HepG2 (cell line): ENCODE results near the gene RPS2. TPM values are rescaled to one million over a fixed set of nuclear protein-coding genes. Genes with fewer than 3 reads are reported as not detected.
A peak's percentile ranks its signal among the peaks of the same experiment; 100 is the strongest.

Experiments used
- ARHGAP35 ChIP-seq: sonication (generic); formaldehyde crosslinking; IDR thresholded peaks from 2 replicates; pipeline ENCODE4 v1.9.0; 2022; ENCODE audit warnings: mild to moderate bottlenecking, inconsistent platforms, moderate library complexity, missing genetic modification reagents, borderline replicate concordance
- ARNT2 ChIP-seq: sonication (generic); formaldehyde crosslinking; IDR thresholded peaks from 2 replicates; pipeline ENCODE4 v1.8.0; 2022; ENCODE audit warnings: mild to moderate bottlenecking, low read depth, missing genetic modification reagents, moderate library complexity
- CERS6 ChIP-seq: sonication (generic); formaldehyde crosslinking; IDR thresholded peaks from 2 replicates; pipeline ENCODE4 v1.5.0; 2020; ENCODE audit warnings: missing genetic modification reagents
- IKZF5 ChIP-seq: IDR thresholded peaks from 2 replicates; pipeline ENCODE4 v1.6.1; 2018; ENCODE audit warnings: missing genetic modification reagents, mild to moderate bottlenecking, missing compliant biosample characterization
- MXD1 ChIP-seq: sonication (generic); formaldehyde crosslinking; IDR thresholded peaks from 2 replicates; pipeline ENCODE4 v1.4.0; 2020; ENCODE audit warnings: mild to moderate bottlenecking, missing genetic modification reagents
- MXI1 ChIP-seq: IDR thresholded peaks from 3 replicates; pipeline ENCODE4 v1.6.1; 2012; ENCODE audit warnings: low read depth, low read length, inconsistent platforms, borderline replicate concordance
- NONO ChIP-seq, 2 experiments: fragments of 450-650 bp in 1 of 2; sonication (generic) in 1 of 2; formaldehyde crosslinking in 1 of 2; IDR thresholded peaks in 1 of 2; conservative IDR thresholded peaks in 1 of 2; 2 replicates each; pipeline versions ENCODE4 v1.6.1 to v1.8.0; 2017 to 2022; ENCODE audit warnings: mild to moderate bottlenecking in 1 of 2, missing genetic modification reagents in 1 of 2, moderate library complexity in 1 of 2
- PAXIP1 ChIP-seq: sonication (generic); formaldehyde crosslinking; conservative IDR thresholded peaks from 2 replicates; pipeline ENCODE4 v1.4.0; 2020; ENCODE audit warnings: mild to moderate bottlenecking, missing genetic modification reagents, moderate library complexity
- SNAPC2 ChIP-seq: sonication (generic); formaldehyde crosslinking; IDR thresholded peaks from 2 replicates; pipeline ENCODE4 v1.8.1; 2022; ENCODE audit warnings: mild to moderate bottlenecking, missing genetic modification reagents
- TRIM22 ChIP-seq: fragments of 450-650 bp; IDR thresholded peaks from 2 replicates; pipeline ENCODE4 v1.6.1; 2017
- YEATS2 ChIP-seq: sonication (generic); formaldehyde crosslinking; IDR thresholded peaks from 2 replicates; pipeline ENCODE4 v1.4.0; 2020; ENCODE audit warnings: missing genetic modification reagents, borderline replicate concordance
- ZBED4 ChIP-seq: sonication (generic); formaldehyde crosslinking; IDR thresholded peaks from 2 replicates; pipeline ENCODE4 v1.4.0; 2020; ENCODE audit warnings: missing genetic modification reagents, borderline replicate concordance
- ZNF615 ChIP-seq: sonication (generic); formaldehyde crosslinking; IDR thresholded peaks from 2 replicates; pipeline ENCODE4 v1.5.0; 2020; ENCODE audit warnings: mild to moderate bottlenecking, missing genetic modification reagents, borderline replicate concordance
- ZNF772 ChIP-seq: sonication (generic); formaldehyde crosslinking; IDR thresholded peaks from 2 replicates; pipeline ENCODE4 v1.5.0; 2020; ENCODE audit warnings: mild to moderate bottlenecking, missing genetic modification reagents
- polyA plus RNA-seq, 8 experiments: library from polyadenylated mRNA; depleted of rRNA in 3 of 8; stranded (reverse) in 7 of 8; unstranded in 1 of 8; fragments of >200 nt; fragmentation: Illumina TruSeq in 4 of 8; extraction: Trizol in 4 of 8; gene quantifications; 2 replicates each; pipeline versions ENCODE4 v1.2.1 to v1.2.3, GENCODE V29; 2011 to 2016; ENCODE audit warnings: low read depth in 4 of 8, missing spikeins in 1 of 8, mixed read lengths in 1 of 8; ENCODE audit not compliant: insufficient read depth in 1 of 8
- total RNA-seq, 5 experiments: library from RNA; depleted of rRNA; stranded (reverse); fragments of >200 nt; fragmentation: Illumina TruSeq; extraction: Trizol; gene quantifications; 2 replicates each; pipeline ENCODE4 v1.2.3, GENCODE V29; 2016; ENCODE audit warnings: low read depth in 1 of 5

The RPS2 gene
- total and polyA plus RNA-seq, 2 of the 13 experiments (the other 11 are each of a cell fraction or from before 2014, with no cell fraction given), result 1,908 to 4,514 TPM

GRCh38 chr16:1990351-1991134 is 25.9 kb upstream of the RPS2 start (continued):
- TF ChIP-seq TRIM22, result no peak
- TF ChIP-seq ZNF772 (CRISPR knock-in tag), result no peak
- TF ChIP-seq ARNT2, result no peak
- TF ChIP-seq ZNF615 (CRISPR knock-in tag), result no peak
- TF ChIP-seq SNAPC2 (CRISPR knock-in tag), result no peak
- TF ChIP-seq ZBED4 (CRISPR knock-in tag), result 0 out of 2 replicates have a peak, but pooled peaks have one; percentile 49
- no peak; the same call in 1 of the 2 replicates for TF ChIP-seq ARHGAP35 (CRISPR knock-in tag)
- 0 out of 2 replicates have a peak, but pooled peaks have one; percentile 35 for TF ChIP-seq YEATS2 (CRISPR knock-in tag)
- no peak for TF ChIP-seq PAXIP1
- no peak for TF ChIP-seq NONO (IDR thresholded peaks at IDR 0.05)
- no peak for TF ChIP-seq NONO (CRISPR knock-in tag; conservative IDR thresholded peaks at IDR 0.05)
- no peak for TF ChIP-seq CERS6
- peak; percentile 44; the same call in 1 of the 2 replicates for TF ChIP-seq MXD1
- TF ChIP-seq IKZF5 (CRISPR knock-in tag), result no peak
- no peak for TF ChIP-seq MXI1
